Endothelial cell of umbilical vein (primary cell): ENCODE results near the gene KLHL35. TPM values are rescaled to one million over a fixed set of nuclear protein-coding genes. Genes with fewer than 3 reads are reported as not detected.

ENCODE experiments used
- BruUV-seq: library from RNA; stranded (reverse); fragments of 400-500 nt; replicated peaks from 2 replicates; lab custom pipeline; 2021; lab: Mats Ljungman, UMichigan
- CTCF ChIA-PET: fragments of 300-600, 350-600 bp; sonication (Branson Sonifier 250); formaldehyde crosslinking; loops from one replicate; lab custom pipeline; 2021; ENCODE audit warnings: antibody characterized with exemption, inconsistent platforms; lab: Charles Lee
- POLR2A ChIA-PET: fragments of 300-600, 350-600 bp; sonication (Branson Sonifier 250); formaldehyde crosslinking; loops from one replicate; lab custom pipeline; 2021; ENCODE audit warnings: antibody characterized with exemption, inconsistent platforms; lab: Charles Lee
- DNase-seq: peaks from one replicate; pipeline ENCODE4 v3.0.0-alpha.2; 2011; ENCODE audit warnings: low read depth, low spot score
- FAIRE-seq: peaks from 2 replicates; lab custom pipeline; 2011; peaks lifted over from hg19 to GRCh38; lab: Jason Lieb, UNC
- H2AFZ ChIP-seq: 2 replicates; pipeline ENCODE4 v1.6.0; 2012; ENCODE audit warnings: low read depth, low read length, control low read depth, inconsistent platforms
- H3K27ac ChIP-seq: 2 replicates; pipeline ENCODE4 v1.5.1; 2011; ENCODE audit warnings: low read depth, mild to moderate bottlenecking, control low read depth, low read length, moderate library complexity; ENCODE audit not compliant: insufficient read depth
- H3K27me3 ChIP-seq, 2 experiments: 2 replicates each; pipeline versions ENCODE4 v1.6.0 to v1.6.1; 2011; ENCODE audit warnings: low read length in 2 of 2, mixed read lengths in 1 of 2; ENCODE audit not compliant: control insufficient read depth in 2 of 2, insufficient read depth in 2 of 2
- H3K36me3 ChIP-seq, 2 experiments: 2 replicates in 1 of 2; 3 replicates in 1 of 2; pipeline ENCODE4 v1.5.1; 2011; ENCODE audit warnings: low read length in 2 of 2, mild to moderate bottlenecking in 1 of 2, moderate library complexity in 1 of 2; ENCODE audit not compliant: control insufficient read depth in 2 of 2, insufficient read depth in 2 of 2; ENCODE audit errors: extremely low read depth in 1 of 2
- H3K4me1 ChIP-seq: 3 replicates; pipeline ENCODE4 v1.5.1; 2011; ENCODE audit warnings: mild to moderate bottlenecking, low read length; ENCODE audit not compliant: control insufficient read depth, insufficient read depth; ENCODE audit errors: extremely low read depth
- H3K4me2 ChIP-seq: 2 replicates; pipeline ENCODE4 v1.6.1; 2011; ENCODE audit warnings: low read length, control low read depth, mixed read lengths; ENCODE audit not compliant: insufficient read depth
- H3K4me3 ChIP-seq, 3 experiments: fragments of 200-600 bp in 1 of 3; sonication (generic), shearing (Covaris generic) in 1 of 3; replicated peaks in 1 of 3; 2 replicates each; pipeline ENCODE4 v1.5.1; 2011 to 2016; ENCODE audit warnings: control low read depth in 3 of 3, low read length in 3 of 3, mild to moderate bottlenecking in 2 of 3, inconsistent platforms in 1 of 3, low read depth in 1 of 3, moderate library complexity in 1 of 3; ENCODE audit not compliant: insufficient read depth in 1 of 3
- H3K79me2 ChIP-seq: 2 replicates; pipeline ENCODE4 v1.6.0; 2012; ENCODE audit warnings: low read length, inconsistent platforms; ENCODE audit not compliant: control insufficient read depth, insufficient read depth
- H3K9ac ChIP-seq: replicated peaks from 2 replicates; pipeline ENCODE3; 2011; ENCODE audit warnings: low read length, control low read depth; ENCODE audit not compliant: insufficient read depth; ENCODE audit errors: extremely low read depth
- H3K9me1 ChIP-seq: replicated peaks from 3 replicates; pipeline ENCODE4 v1.6.0; 2011; ENCODE audit warnings: mild to moderate bottlenecking, low read length; ENCODE audit not compliant: control insufficient read depth, insufficient read depth; ENCODE audit errors: extremely low read depth
- H3K9me3 ChIP-seq: replicated peaks from 2 replicates; pipeline ENCODE4 v1.5.1; 2012; ENCODE audit warnings: low read length, inconsistent platforms; ENCODE audit not compliant: control insufficient read depth, insufficient read depth
- H4K20me1 ChIP-seq: replicated peaks from 2 replicates; pipeline ENCODE3; 2011; ENCODE audit warnings: mild to moderate bottlenecking, low read length; ENCODE audit not compliant: control insufficient read depth, insufficient read depth; ENCODE audit errors: extremely low read depth
- CTCF ChIP-seq, 2 donors: IDR thresholded peaks; 1 replicate in 1 of 2; 2 replicates in 1 of 2; pipeline ENCODE4 v1.5.1; 2011; ENCODE audit warnings: low read length in 2 of 2, mild to moderate bottlenecking in 2 of 2, moderate library complexity in 2 of 2, control low read depth in 1 of 2, inconsistent platforms in 1 of 2, low read depth in 1 of 2; ENCODE audit not compliant: insufficient read depth in 1 of 2; ENCODE audit errors: extremely low read depth in 1 of 2
- EZH2 ChIP-seq: IDR thresholded peaks from 2 replicates; pipeline ENCODE4 v1.6.1; 2012; ENCODE audit warnings: borderline replicate concordance, low read depth, mild to moderate bottlenecking, moderate library complexity, low read length, inconsistent platforms; ENCODE audit not compliant: severe bottlenecking
- FOS ChIP-seq: IDR thresholded peaks from 2 replicates; pipeline ENCODE4 v1.6.1; 2011; ENCODE audit warnings: mild to moderate bottlenecking, low read length, moderate library complexity, borderline replicate concordance; ENCODE audit not compliant: insufficient read depth
- GATA2 ChIP-seq: IDR thresholded peaks from 2 replicates; pipeline ENCODE4 v1.7.0; 2011; ENCODE audit warnings: low read depth, mild to moderate bottlenecking, moderate library complexity, mixed read lengths, low read length; ENCODE audit not compliant: insufficient read length, insufficient read depth
- JUN ChIP-seq: IDR thresholded peaks from 2 replicates; pipeline ENCODE4 v1.6.1; 2011; ENCODE audit warnings: borderline replicate concordance, low read depth; ENCODE audit not compliant: insufficient read length, insufficient read depth
- MAX ChIP-seq: IDR thresholded peaks from 2 replicates; pipeline ENCODE4 v1.6.1; 2011; ENCODE audit not compliant: insufficient read depth, insufficient read length
- MYC ChIP-seq: IDR thresholded peaks from one replicate; pipeline ENCODE4 v1.6.1; 2011; ENCODE audit warnings: mild to moderate bottlenecking, low read depth, low read length
- POLR2A ChIP-seq: IDR thresholded peaks from 2 replicates; pipeline ENCODE4 v1.6.1; 2012; ENCODE audit warnings: low read depth, mild to moderate bottlenecking, control low read depth, low read length
- POLR2AphosphoS5 ChIP-seq: IDR thresholded peaks from 2 replicates; pipeline ENCODE4 v1.6.1; 2012; ENCODE audit warnings: low read depth, mild to moderate bottlenecking, control low read depth, low read length, moderate library complexity; ENCODE audit not compliant: insufficient read depth
- dilution Hi-C: fragments of 300-500 bp; cut with MboI; formaldehyde crosslinking; loops from one replicate; pipeline ENCODE4 v1.15.0; 2019; ENCODE audit warnings: low sequenced_read_pairs; ENCODE audit not compliant: extremely low pct_ligation_motif_present
- intact Hi-C: fragments of 100-400 bp; cut with micrococcal nuclease; formaldehyde crosslinking; loops from one replicate; pipeline ENCODE4 v1.10.0; 2022
- polyA plus RNA-seq, 4 experiments: library from polyadenylated mRNA; depleted of rRNA in 3 of 4; stranded (reverse) in 3 of 4; unstranded in 1 of 4; fragments of >200 nt; gene quantifications; 2 replicates each; pipeline versions ENCODE4 v1.2.1 to v1.2.3, GENCODE V29; 2011 to 2012; ENCODE audit warnings: missing spikeins in 1 of 4
- total RNA-seq: library from RNA; stranded (reverse); gene quantifications from 2 replicates; pipeline ENCODE4 v1.2.3, GENCODE V29; 2021

Gene KLHL35
- total and polyA plus RNA-seq, 2 donors (not counting 3 experiments of a cell fraction or from before 2014, with no cell fraction given) = 0.97 to 2.3 TPM

- H3K27ac ChIP-seq = no peak overlapping the region
- no peak overlapping the region for H2AFZ ChIP-seq
- POLR2A ChIA-PET = no interaction called here
- H3K9me1 ChIP-seq = no peaks in the 10 kb centered on the region
- no peaks in the 10 kb centered on the region for H3K27me3 ChIP-seq
- dilution Hi-C loops (no loop called here), intact Hi-C loops (loop anchor here (1.0 to 5.0 kb wide), 4 partner anchors 39 to 144 kb away; no protein-coding TSS in a partner anchor)
- H3K9me3 ChIP-seq = no peaks in the 10 kb centered on the region
- no peak overlapping the region for H3K4me3 ChIP-seq
- H3K4me2 ChIP-seq = no peak overlapping the region
- H3K36me3 ChIP-seq = no peaks in the 10 kb centered on the region
- BruUV-seq = no TSS peak
- no peak for TF ChIP-seq GATA2
- no peak for TF ChIP-seq FOS
- TF ChIP-seq POLR2AphosphoS5 = no peak
- TF ChIP-seq EZH2 = no peak
- TF ChIP-seq JUN = no peak
- H3K4me1 ChIP-seq = peaks cover 17% of the 10 kb centered on the region
- no peak overlapping the region for H3K9ac ChIP-seq
- no peak for DNase-seq
- H4K20me1 ChIP-seq = no peaks in the 10 kb centered on the region
- FAIRE-seq = peak; percentile 79
- H3K79me2 ChIP-seq = no peaks in the 10 kb centered on the region
- CTCF ChIA-PET = interaction anchor here (0.8 to 10.6 kb wide), 27 partner anchors 11 to 415 kb away, joined by 3 to 166 read pairs (median 5); partner anchors contain the start of gene RPS3
These were observed 45.2 kb downstream of the KLHL35 start for GRCh38 chr11:75387736-75388294.

- no peaks in the 10 kb centered on the region for H3K27me3 ChIP-seq
- no peaks in the 10 kb centered on the region for H3K9me3 ChIP-seq
- TF ChIP-seq CTCF (IDR thresholded peaks at IDR 0.05; ENCODE audit: extremely low read depth in 1 of 2, insufficient read depth in 1 of 2, low read depth in 1 of 2, low read length in 2 of 2) (no peak), GATA2 (no peak), EZH2 (no peak), POLR2A (no peak), JUN (no peak), FOS (no peak), MAX (no peak), MYC (no peak), POLR2AphosphoS5 (no peak)
- peaks cover 17% of the 10 kb centered on the region for H3K4me1 ChIP-seq
- dilution Hi-C loops (no loop called here), intact Hi-C loops (loop anchor here (5.0 kb wide), 1 partner anchor 40 kb away; no protein-coding TSS in a partner anchor)
- CTCF ChIA-PET = interaction anchor here (0.9 to 10.6 kb wide), 9 partner anchors 12 to 143 kb away, joined by 3 to 166 read pairs (median 15); no protein-coding TSS in a partner anchor
- H3K9ac ChIP-seq = no peak overlapping the region
- no TSS peak for BruUV-seq
- H2AFZ ChIP-seq = no peak overlapping the region
- H4K20me1 ChIP-seq = no peaks in the 10 kb centered on the region
- no peaks in the 10 kb centered on the region for H3K36me3 ChIP-seq
- H3K79me2 ChIP-seq = no peaks in the 10 kb centered on the region
- FAIRE-seq (no peak), DNase-seq (peak; percentile 23)
- H3K4me3 ChIP-seq = no peak overlapping the region
- H3K4me2 ChIP-seq = no peak overlapping the region
- no peaks in the 10 kb centered on the region for H3K9me1 ChIP-seq
- POLR2A ChIA-PET = no interaction called here
- no peak overlapping the region for H3K27ac ChIP-seq
These were observed 45.9 kb downstream of the KLHL35 start for GRCh38 chr11:75386942-75387630.
